Suprapubic skin (tissue), 4 donors: ENCODE results near the gene UFSP1.

Experiments used
- EP300 ChIP-seq: sonication (generic); formaldehyde crosslinking; IDR thresholded peaks from one replicate; pipeline ENCODE4 v1.6.1; 2017; ENCODE audit warnings: antibody characterized with exemption
- POLR2A ChIP-seq, 2 donors: fragments of 450-650 bp; IDR thresholded peaks; one replicate each; pipeline ENCODE4 v1.6.1; 2017; ENCODE audit warnings: antibody characterized with exemption in 2 of 2, mild to moderate bottlenecking in 2 of 2, moderate library complexity in 2 of 2
- POLR2AphosphoS5 ChIP-seq, 3 donors: sonication (generic); formaldehyde crosslinking; IDR thresholded peaks; one replicate each; pipeline ENCODE4 v1.6.1; 2017; ENCODE audit warnings: antibody characterized with exemption in 3 of 3
- TF ChIP-seq, protein P1 (sequence below), 2 donors: fragments of 200-600 bp in 1 of 2; fragments of 450-650 bp in 1 of 2; sonication (generic) in 1 of 2; IDR thresholded peaks; one replicate each; pipeline ENCODE4 v1.5.1; 2016 to 2019; ENCODE audit warnings: antibody characterized with exemption in 2 of 2, mild to moderate bottlenecking in 1 of 2, moderate library complexity in 1 of 2

- TF ChIP-seq, protein P1, sequence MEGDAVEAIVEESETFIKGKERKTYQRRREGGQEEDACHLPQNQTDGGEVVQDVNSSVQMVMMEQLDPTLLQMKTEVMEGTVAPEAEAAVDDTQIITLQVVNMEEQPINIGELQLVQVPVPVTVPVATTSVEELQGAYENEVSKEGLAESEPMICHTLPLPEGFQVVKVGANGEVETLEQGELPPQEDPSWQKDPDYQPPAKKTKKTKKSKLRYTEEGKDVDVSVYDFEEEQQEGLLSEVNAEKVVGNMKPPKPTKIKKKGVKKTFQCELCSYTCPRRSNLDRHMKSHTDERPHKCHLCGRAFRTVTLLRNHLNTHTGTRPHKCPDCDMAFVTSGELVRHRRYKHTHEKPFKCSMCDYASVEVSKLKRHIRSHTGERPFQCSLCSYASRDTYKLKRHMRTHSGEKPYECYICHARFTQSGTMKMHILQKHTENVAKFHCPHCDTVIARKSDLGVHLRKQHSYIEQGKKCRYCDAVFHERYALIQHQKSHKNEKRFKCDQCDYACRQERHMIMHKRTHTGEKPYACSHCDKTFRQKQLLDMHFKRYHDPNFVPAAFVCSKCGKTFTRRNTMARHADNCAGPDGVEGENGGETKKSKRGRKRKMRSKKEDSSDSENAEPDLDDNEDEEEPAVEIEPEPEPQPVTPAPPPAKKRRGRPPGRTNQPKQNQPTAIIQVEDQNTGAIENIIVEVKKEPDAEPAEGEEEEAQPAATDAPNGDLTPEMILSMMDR (IDR thresholded peaks at IDR 0.05), result no peak
- TF ChIP-seq POLR2A (IDR thresholded peaks at IDR 0.05) (no peak), POLR2AphosphoS5 (IDR thresholded peaks at IDR 0.05) (no peak), EP300 (no peak)
These were observed 40.3 kb upstream of the UFSP1 start for GRCh38 chr7:100929808-100930174.
